Measurements from ENCODE around the gene TGFBR3.

Gene TGFBR3

GRCh38 chr1:91826649-91827048 lies 59.3 kb downstream of the TGFBR3 start:
- H3K9ac ChIP-seq (ENCODE audit: low read length): no peak overlapping the region
- no peaks in the 10 kb centered on the region for H4K20me1 ChIP-seq (ENCODE audit: low read depth, low read length)
- H3K9me2 ChIP-seq (replicated peaks; ENCODE audit: insufficient read depth, low read length): no peaks in the 10 kb centered on the region
- no peak for TF ChIP-seq EZH2phosphoT487 (conservative IDR thresholded peaks at IDR 0.05; ENCODE audit: low read length)
- no peak for TF ChIP-seq CTCF (IDR thresholded peaks at IDR 0.05; ENCODE audit: insufficient read depth, low read length, poor library complexity, severe bottlenecking)
- no peaks in the 10 kb centered on the region for H3F3A ChIP-seq (ENCODE audit: insufficient read depth)
- H3K4me2 ChIP-seq (ENCODE audit: low read depth, low read length, poor library complexity, severe bottlenecking): no peak overlapping the region
- no peaks in the 10 kb centered on the region for H3K27me3 ChIP-seq (ENCODE audit: low read length)
- no peaks in the 10 kb centered on the region for H3K9me3 ChIP-seq (ENCODE audit: insufficient read depth, low read length)
- no peaks in the 10 kb centered on the region for H3K79me2 ChIP-seq (ENCODE audit: insufficient read depth, low read length)
- no peak overlapping the region for H3K4me3 ChIP-seq (ENCODE audit: insufficient read depth, low read length, poor library complexity, severe bottlenecking)
- H2AFZ ChIP-seq (ENCODE audit: low read depth, low read length, severe bottlenecking): no peak overlapping the region
- H3K27ac ChIP-seq (ENCODE audit: low read depth, low read length): no peak overlapping the region
- H3K36me3 ChIP-seq (ENCODE audit: low read length): no peaks in the 10 kb centered on the region

GRCh38 chr1:91826248-91826647 lies 59.7 kb downstream of the TGFBR3 start:
- H2AFZ ChIP-seq (ENCODE audit: low read depth, low read length, severe bottlenecking): no peak overlapping the region
- no peak overlapping the region for H3K9ac ChIP-seq (ENCODE audit: low read length)
- H4K20me1 ChIP-seq (ENCODE audit: low read depth, low read length): no peaks in the 10 kb centered on the region
- no peak overlapping the region for H3K4me2 ChIP-seq (ENCODE audit: low read depth, low read length, poor library complexity, severe bottlenecking)
- H3K27ac ChIP-seq (ENCODE audit: low read depth, low read length): no peak overlapping the region
- no peaks in the 10 kb centered on the region for H3K27me3 ChIP-seq (ENCODE audit: low read length)
- no peaks in the 10 kb centered on the region for H3K9me2 ChIP-seq (replicated peaks; ENCODE audit: insufficient read depth, low read length)
- no peaks in the 10 kb centered on the region for H3K9me3 ChIP-seq (ENCODE audit: insufficient read depth, low read length)
- no peaks in the 10 kb centered on the region for H3K79me2 ChIP-seq (ENCODE audit: insufficient read depth, low read length)
- no peaks in the 10 kb centered on the region for H3K36me3 ChIP-seq (ENCODE audit: low read length)
- TF ChIP-seq CTCF (IDR thresholded peaks at IDR 0.05; ENCODE audit: insufficient read depth, low read length, poor library complexity, severe bottlenecking): no peak
- no peak for TF ChIP-seq EZH2phosphoT487 (conservative IDR thresholded peaks at IDR 0.05; ENCODE audit: low read length)
- H3F3A ChIP-seq (ENCODE audit: insufficient read depth): no peaks in the 10 kb centered on the region
- no peak overlapping the region for H3K4me3 ChIP-seq (ENCODE audit: insufficient read depth, low read length, poor library complexity, severe bottlenecking)

GRCh38 chr1:91821126-91821868 lies 64.7 kb downstream of the TGFBR3 start:
- TF ChIP-seq EZH2phosphoT487 (conservative IDR thresholded peaks at IDR 0.05; ENCODE audit: low read length) (no peak), CTCF (IDR thresholded peaks at IDR 0.05; ENCODE audit: insufficient read depth, low read length, poor library complexity, severe bottlenecking) (no peak)
- Histone ChIP-seq H3K9me2 (replicated peaks; ENCODE audit: insufficient read depth, low read length) (no peaks in the 10 kb centered on the region), H3K9ac (ENCODE audit: low read length) (no peak overlapping the region), H2AFZ (ENCODE audit: low read depth, low read length, severe bottlenecking) (no peak overlapping the region), H3F3A (ENCODE audit: insufficient read depth) (no peaks in the 10 kb centered on the region), H3K4me2 (ENCODE audit: low read depth, low read length, poor library complexity, severe bottlenecking) (no peak overlapping the region), H3K36me3 (ENCODE audit: low read length) (no peaks in the 10 kb centered on the region), H4K20me1 (ENCODE audit: low read depth, low read length) (no peaks in the 10 kb centered on the region), H3K27me3 (ENCODE audit: low read length) (no peaks in the 10 kb centered on the region), H3K9me3 (ENCODE audit: insufficient read depth, low read length) (no peaks in the 10 kb centered on the region), H3K27ac (ENCODE audit: low read depth, low read length) (no peak overlapping the region), H3K4me3 (ENCODE audit: insufficient read depth, low read length, poor library complexity, severe bottlenecking) (no peak overlapping the region), H3K79me2 (ENCODE audit: insufficient read depth, low read length) (no peaks in the 10 kb centered on the region)
